ENCODE results near the gene ENDOU. TPM values are rescaled to one million over a fixed set of nuclear protein-coding genes. Genes with fewer than 3 reads are reported as not detected.

ENDOU gene
- total RNA-seq, 1 experiment from 2014 or later: not detected

GRCh38 chr12:47772738-47773061 is 47.4 kb upstream of the ENDOU start:
- H3K4me1 ChIP-seq (ENCODE audit: control insufficient read depth, insufficient read depth, low read length): peaks cover 53% of the 10 kb centered on the region
- no peak for DNase-seq (ENCODE audit: low read depth, low spot score)
- peak overlapping the region; percentile 67 to 70 for H3K4me3 ChIP-seq (ENCODE audit: low read depth in 2 of 2, low read length in 2 of 2)
- ChIA-PET POLR2A (interaction anchor here (0.6 to 0.9 kb wide), 2 partner anchors 60 to 67 kb away, joined by 3 to 4 read pairs; no protein-coding TSS in a partner anchor), CTCF (interaction anchor here (0.6 to 0.7 kb wide), 4 partner anchors 36 to 177 kb away, joined by 3 to 8 read pairs (median 4); no protein-coding TSS in a partner anchor)
- BruUV-seq (replicated peaks): no TSS peak
- no peaks in the 10 kb centered on the region for H3K9me3 ChIP-seq (ENCODE audit: control insufficient read depth, insufficient read depth, low read depth, low read length)
- intact Hi-C loops (cut with micrococcal nuclease; ENCODE audit: unreplicated experiment): no loop called here
- TF ChIP-seq TCF7L2 (IDR thresholded peaks at IDR 0.05; ENCODE audit: low read depth, low read length) (no peak), REST (IDR thresholded peaks at IDR 0.05; ENCODE audit: insufficient read depth in 1 of 2, low read depth in 2 of 2, low read length in 1 of 2) (no peak), POLR2AphosphoS5 (IDR thresholded peaks at IDR 0.05; ENCODE audit: low read depth, low read length) (no peak), CTCF (IDR thresholded peaks at IDR 0.05) (no peak), SIN3A (IDR thresholded peaks at IDR 0.05; ENCODE audit: borderline replicate concordance, insufficient read depth, low read depth, low read length) (no peak)
- peak overlapping the region; percentile 78 for H3K27ac ChIP-seq (ENCODE audit: low read length)
- no peak for ATAC-seq
- H3K27me3 ChIP-seq (ENCODE audit: control insufficient read depth, insufficient read depth, low read length): no peaks in the 10 kb centered on the region
- H3K36me3 ChIP-seq (ENCODE audit: control insufficient read depth, insufficient read depth, low read length): no peaks in the 10 kb centered on the region; the same call in 1 of the 2 replicates
- in situ Hi-C loops (cut with HindIII; ENCODE audit: low pct_unique_long_range_greater_than_20kb, low sequenced_read_pairs): no loop called here

- no peaks in the 10 kb centered on the region for H3K9me3 ChIP-seq (ENCODE audit: control insufficient read depth, insufficient read depth, low read depth, low read length)
- intact Hi-C loops (cut with micrococcal nuclease; ENCODE audit: unreplicated experiment): no loop called here
- no TSS peak for BruUV-seq (replicated peaks)
- ChIA-PET POLR2A (interaction anchor here (0.6 kb wide), 1 partner anchor 67 kb away, joined by 3 read pairs; no protein-coding TSS in a partner anchor), CTCF (interaction anchor here (0.6 to 0.7 kb wide), 4 partner anchors 35 to 176 kb away, joined by 3 to 8 read pairs (median 4); no protein-coding TSS in a partner anchor)
- no peak for TF ChIP-seq SIN3A (IDR thresholded peaks at IDR 0.05; ENCODE audit: borderline replicate concordance, insufficient read depth, low read depth, low read length)
- TF ChIP-seq TCF7L2 (IDR thresholded peaks at IDR 0.05; ENCODE audit: low read depth, low read length): no peak
- TF ChIP-seq POLR2AphosphoS5 (IDR thresholded peaks at IDR 0.05; ENCODE audit: low read depth, low read length): no peak
- no peak for TF ChIP-seq CTCF (IDR thresholded peaks at IDR 0.05)
- no peak for TF ChIP-seq REST (IDR thresholded peaks at IDR 0.05; ENCODE audit: insufficient read depth in 1 of 2, low read depth in 2 of 2, low read length in 1 of 2)
- no peaks in the 10 kb centered on the region for H3K27me3 ChIP-seq (ENCODE audit: control insufficient read depth, insufficient read depth, low read length)
- H3K36me3 ChIP-seq (ENCODE audit: control insufficient read depth, insufficient read depth, low read length): no peaks in the 10 kb centered on the region; the same call in 1 of the 2 replicates
- DNase-seq (ENCODE audit: low read depth, low spot score) (no peak), ATAC-seq (no peak)
- peak overlapping the region; percentile 67 to 70; a peak in 2 of 4 replicates for H3K4me3 ChIP-seq (ENCODE audit: low read depth in 2 of 2, low read length in 2 of 2)
- H3K27ac ChIP-seq (ENCODE audit: low read length): peak overlapping the region; percentile 78
- peaks cover 52% of the 10 kb centered on the region for H3K4me1 ChIP-seq (ENCODE audit: control insufficient read depth, insufficient read depth, low read length)
- in situ Hi-C loops (cut with HindIII; ENCODE audit: low pct_unique_long_range_greater_than_20kb, low sequenced_read_pairs): no loop called here
Observed at GRCh38 chr12:47772094-47772660, 46.9 kb upstream of the ENDOU start.
